K562 (cell line): Measurements from ENCODE around the gene PRM3.

Experiments used
- RERE ChIP-seq: sonication (generic); formaldehyde crosslinking; IDR thresholded peaks from 2 replicates; pipeline ENCODE4 v1.8.0; 2023; ENCODE audit warnings: missing genetic modification reagents, mild to moderate bottlenecking, borderline replicate concordance
- SMARCA5 ChIP-seq: fragments of 450-650 bp; IDR thresholded peaks from 2 replicates; pipeline ENCODE4 v1.6.1; 2016
- SP2 ChIP-seq: IDR thresholded peaks from 2 replicates; pipeline ENCODE4 v1.6.1; 2011; ENCODE audit warnings: mild to moderate bottlenecking, low read depth, low read length, moderate library complexity; ENCODE audit not compliant: poor library complexity, severe bottlenecking; ENCODE audit errors: extremely low read depth
- TCF7L2 ChIP-seq: fragments of 150-350 bp; IDR thresholded peaks from 2 replicates; pipeline ENCODE4 v1.6.1; 2016; ENCODE audit warnings: low read depth, mild to moderate bottlenecking, low read length, moderate library complexity
- ZBTB8A ChIP-seq: fragments of 450-650 bp; IDR thresholded peaks from 2 replicates; pipeline ENCODE4 v1.6.1; 2018; ENCODE audit warnings: mild to moderate bottlenecking, moderate library complexity; ENCODE audit not compliant: partially characterized antibody

GRCh38 chr16:11290102-11290893 lies 16.9 kb upstream of the PRM3 start:
- TF ChIP-seq RERE (CRISPR knock-in tag) = no peak
- no peak for TF ChIP-seq TCF7L2
- no peak for TF ChIP-seq ZBTB8A
- TF ChIP-seq SMARCA5 = no peak
- TF ChIP-seq SP2 = no peak
